ENCODE results near the gene MOB3C.

MOB3C gene

DNA sequence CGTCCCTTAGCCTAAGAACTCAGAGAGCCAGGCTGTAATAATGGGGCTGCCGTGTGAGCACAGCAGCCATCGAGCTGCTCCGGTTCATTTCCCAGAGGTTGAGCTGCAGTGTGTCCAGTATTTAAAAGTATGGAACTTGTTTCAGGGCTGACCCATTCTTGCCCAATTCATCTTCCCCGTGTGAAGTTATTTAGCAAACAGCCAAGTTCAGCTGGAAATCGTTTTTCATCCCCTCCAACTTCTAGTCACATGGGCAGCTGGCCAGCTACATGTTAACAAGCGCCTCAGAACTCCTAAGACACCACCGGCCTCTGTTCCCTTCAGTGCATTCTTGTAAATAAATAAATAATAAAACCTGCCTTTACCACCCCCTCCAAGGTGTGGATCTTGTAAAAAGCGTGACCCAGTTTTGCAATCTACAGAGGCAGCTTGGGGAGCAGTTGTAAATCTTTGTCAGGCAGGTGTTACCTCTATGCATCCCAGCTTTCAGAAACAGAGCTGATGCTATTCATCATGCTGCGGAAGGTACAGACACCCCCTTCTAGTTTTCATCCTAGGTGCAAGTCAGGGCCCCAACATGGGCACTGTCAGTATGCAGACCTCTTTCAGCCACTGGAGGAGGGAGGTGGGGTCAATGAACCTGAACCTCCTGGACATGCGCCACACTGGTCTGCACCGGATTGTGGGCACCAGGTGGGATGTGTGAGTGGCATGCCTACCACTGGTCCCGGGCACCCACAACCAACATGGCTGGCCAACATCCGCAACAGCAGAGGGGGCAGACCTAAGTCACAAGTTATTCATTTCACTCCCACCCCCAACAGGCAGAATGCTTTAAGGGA lies 46.5 kb downstream of the MOB3C start:
- DNase-seq, result no peak

DNA sequence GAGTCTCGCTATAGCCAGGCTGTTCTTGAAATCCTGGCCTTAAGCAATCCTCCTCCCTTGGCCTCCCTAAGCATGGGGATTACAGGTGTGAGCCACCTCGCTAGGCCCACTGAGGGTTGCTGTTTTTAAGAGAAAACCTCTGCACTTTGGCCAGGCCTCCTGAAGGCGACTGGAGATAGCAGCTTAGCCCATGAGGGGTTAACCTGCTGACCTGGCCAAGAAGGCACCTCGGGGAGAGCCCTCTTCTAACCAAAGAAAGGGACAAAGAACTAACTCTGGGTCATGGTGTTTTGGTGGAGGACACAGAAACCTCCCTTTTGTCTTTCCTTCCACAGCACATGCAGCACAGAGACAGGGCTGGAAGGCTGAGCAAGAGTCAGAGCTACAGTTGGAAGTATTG lies 47.5 kb downstream of the MOB3C start:
- no peak for DNase-seq

DNA sequence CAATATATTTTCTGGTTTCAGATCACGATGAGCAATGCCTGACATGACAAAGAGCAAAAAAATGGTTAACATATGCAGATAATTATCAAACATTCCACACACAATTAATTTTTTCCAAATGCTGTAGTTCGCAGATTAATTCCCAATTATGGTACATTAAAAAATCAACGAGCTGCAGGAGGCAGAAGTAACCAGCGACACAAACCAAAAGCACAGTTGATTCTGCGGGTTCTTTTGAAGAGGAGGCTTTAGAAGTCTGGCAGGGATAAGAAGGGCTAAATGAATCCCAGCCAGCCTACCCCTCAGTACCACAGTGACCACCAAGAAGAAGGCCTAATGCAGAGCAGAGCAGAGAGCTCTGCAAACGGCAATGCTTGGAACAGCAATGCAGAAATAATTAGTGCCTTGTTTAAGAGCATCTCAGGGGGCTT lies 48.1 kb downstream of the MOB3C start:
- no peak for DNase-seq

DNA sequence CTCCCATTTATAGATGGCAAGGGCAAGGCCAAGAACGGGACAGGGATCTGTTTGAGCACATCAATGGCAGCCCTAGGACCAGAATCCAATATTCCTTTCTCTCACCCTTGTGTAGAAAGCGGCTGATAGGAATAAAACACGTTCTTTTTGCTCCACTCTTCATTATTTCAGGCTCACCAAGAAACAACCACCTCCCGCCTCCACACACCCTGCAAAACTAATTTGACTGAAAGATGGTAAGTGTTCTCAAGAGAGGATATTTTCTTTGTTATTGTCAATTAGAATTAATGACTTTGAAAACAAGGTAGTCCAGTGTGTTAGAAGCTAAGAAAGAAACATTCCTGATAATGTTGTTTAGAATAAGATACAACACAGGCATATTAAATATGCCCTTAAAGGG lies 53.3 kb downstream of the MOB3C start:
- no peak for DNase-seq

DNA sequence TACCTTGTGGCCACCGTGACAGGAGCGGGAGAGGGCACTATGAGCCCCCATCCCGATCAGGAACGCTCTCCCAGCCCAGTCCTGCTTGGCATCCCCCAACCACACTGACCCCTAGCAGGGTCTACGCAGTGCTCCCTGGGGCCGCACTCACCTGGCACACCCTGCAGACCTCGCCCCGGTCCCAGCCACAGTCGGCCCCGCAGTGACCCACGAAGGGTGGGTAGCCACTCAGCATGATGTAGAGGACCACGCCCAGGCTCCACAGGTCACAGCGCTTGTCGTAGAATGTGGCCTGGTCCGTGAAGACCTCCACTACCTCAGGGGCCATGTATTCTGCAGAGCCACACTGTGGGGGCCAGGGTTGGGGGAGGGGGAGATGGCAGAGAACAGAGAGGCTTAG lies 54.1 kb downstream of the MOB3C start:
- DNase-seq, result no peak

DNA sequence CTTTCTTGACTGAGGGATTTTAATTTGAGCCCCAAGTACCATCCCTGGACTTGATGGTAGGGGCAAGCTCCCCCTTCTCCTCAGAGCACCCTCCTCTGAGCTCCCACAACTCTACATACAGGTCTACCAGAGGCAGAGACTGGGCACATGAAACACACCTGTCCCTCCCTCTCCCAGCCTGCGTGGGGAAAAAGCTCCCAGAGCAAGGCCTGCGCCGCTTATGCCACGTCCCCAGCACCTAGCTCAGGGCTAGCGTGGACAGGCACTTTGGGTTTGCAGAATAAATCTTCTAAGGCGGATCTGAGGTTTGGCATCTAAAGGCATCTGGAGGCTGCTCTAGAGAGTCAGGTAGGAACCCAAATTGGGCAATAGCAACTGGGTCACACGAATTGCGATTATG lies 57.6 kb downstream of the MOB3C start:
- DNase-seq, result no peak

DNA sequence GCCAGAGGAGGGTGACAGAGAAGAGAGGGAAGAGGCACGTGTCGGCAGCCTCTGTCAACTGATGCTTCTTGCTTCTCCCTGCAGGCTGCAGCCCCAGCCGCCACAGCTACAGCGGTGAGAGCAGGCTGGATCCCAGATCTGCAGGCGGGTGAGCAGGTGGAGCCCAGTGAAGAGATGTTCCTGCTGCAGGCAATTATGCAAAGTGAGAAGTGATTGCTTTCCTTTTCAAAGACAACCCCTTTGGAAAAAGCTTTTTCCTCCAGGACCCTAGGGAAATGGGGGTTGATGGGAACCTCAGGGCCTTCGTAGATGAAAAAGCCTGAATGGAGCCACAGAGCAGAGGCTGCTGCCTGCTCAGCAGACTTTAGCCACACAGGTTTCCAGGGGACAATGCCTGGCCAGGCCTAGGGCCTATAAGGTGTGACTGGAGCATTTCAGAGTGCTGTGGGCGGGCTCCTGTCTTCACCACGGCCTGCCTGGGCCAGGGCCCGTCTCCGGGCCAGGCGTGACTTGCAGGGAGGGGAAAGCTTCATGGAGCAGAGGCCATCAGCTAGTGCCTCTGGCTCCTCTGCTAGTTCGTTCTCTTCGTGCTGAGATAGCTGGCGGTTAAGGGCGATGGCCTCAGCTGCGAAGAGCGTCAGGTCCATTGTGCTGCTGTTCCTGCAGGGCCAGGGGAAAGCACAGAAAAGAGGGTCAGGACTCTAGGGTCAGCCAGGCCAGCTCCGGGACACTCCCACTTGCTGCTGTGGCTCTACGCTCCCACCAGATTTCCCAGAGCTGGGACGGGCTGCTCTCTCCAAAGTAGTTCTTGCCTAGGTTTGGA lies 58.3 kb downstream of the MOB3C start:
- DNase-seq, result no peak

Data from NCI-H510A treated with DMSO at 0.1 percent for 48 hours (cell line).